ENCODE measurements around the gene RNF40.

RNF40 gene

GRCh38 chr16:30761928-30762902 is at the start of gene RNF40, which contains the start of gene CFAP119:
TSS of gene RNF40 (plus strand) at chr16:30762322. CDS start at chr16:30762546, 224 bp downstream.
TSS of gene CFAP119 (minus strand) at chr16:30762062. CDS start at chr16:30761748, 314 bp downstream.
- peak; percentile 95 for DNase-seq

- no peak for DNase-seq
These were observed 46.2 kb upstream of the RNF40 start for GRCh38 chr16:30715750-30716445.

GRCh38 chr16:30720086-30720485 is 42.0 kb upstream of the RNF40 start:
- DNase-seq: no peak

GRCh38 chr16:30720694-30721093 is 41.4 kb upstream of the RNF40 start:
- no peak for DNase-seq

GRCh38 chr16:30721167-30721566 is 41.0 kb upstream of the RNF40 start:
- DNase-seq: no peak

- no peak for DNase-seq
These were observed 40.5 kb upstream of the RNF40 start for GRCh38 chr16:30721606-30722005.

GRCh38 chr16:30722443-30722842 is 39.7 kb upstream of the RNF40 start:
- DNase-seq: no peak

- DNase-seq: no peak
These were observed 39.2 kb upstream of the RNF40 start for GRCh38 chr16:30722916-30723315.

GRCh38 chr16:30723725-30724355 is 38.3 kb upstream of the RNF40 start:
- DNase-seq: no peak

GRCh38 chr16:30724641-30725417 is 37.3 kb upstream of the RNF40 start:
- no peak for DNase-seq

- DNase-seq: no peak
These were observed 36.7 kb upstream of the RNF40 start for GRCh38 chr16:30725418-30725792.

- no peak for DNase-seq
These were observed 33.8 kb upstream of the RNF40 start for GRCh38 chr16:30728321-30728720.

GRCh38 chr16:30728899-30729672 is 33.0 kb upstream of the RNF40 start:
- DNase-seq: no peak

GRCh38 chr16:30731411-30731810 is 30.7 kb upstream of the RNF40 start:
- no peak for DNase-seq

- no peak for DNase-seq
These were observed 24.9 kb upstream of the RNF40 start for GRCh38 chr16:30736995-30737793.

GRCh38 chr16:30737794-30738648 is 24.1 kb upstream of the RNF40 start:
- DNase-seq: no peak

- DNase-seq: no peak
These were observed 22.9 kb upstream of the RNF40 start for GRCh38 chr16:30738984-30739951.

GRCh38 chr16:30740364-30741251 is 21.5 kb upstream of the RNF40 start:
- DNase-seq: no peak

Data from GF-D8 (cell line).